ENCODE measurements around the gene NIT1.

Gene NIT1

GRCh38 chr1:161074676-161075368, 43.1 kb upstream of the NIT1 start:
- no peaks in the 10 kb centered on the region for H3K4me1 ChIP-seq (ENCODE audit: control insufficient read depth, insufficient read depth, low read length)
- H3K9me3 ChIP-seq (ENCODE audit: control insufficient read depth, insufficient read depth, low read length): no peaks in the 10 kb centered on the region
- no peaks in the 10 kb centered on the region for H3K36me3 ChIP-seq (ENCODE audit: control insufficient read depth, insufficient read depth, low read length)
- no CpG with 5 or more reads among the region's 12 CpGs for WGBS (ENCODE audit: insufficient coverage, insufficient read length)
- no peaks in the 10 kb centered on the region for H3K27me3 ChIP-seq (ENCODE audit: control insufficient read depth, insufficient read depth, low read length)
- H3K4me3 ChIP-seq (ENCODE audit: low read length): no peak overlapping the region
- DNase-seq (ENCODE audit: low read depth, low spot score): no peak
- H3K27ac ChIP-seq (ENCODE audit: low read length): no peak overlapping the region

DNA sequence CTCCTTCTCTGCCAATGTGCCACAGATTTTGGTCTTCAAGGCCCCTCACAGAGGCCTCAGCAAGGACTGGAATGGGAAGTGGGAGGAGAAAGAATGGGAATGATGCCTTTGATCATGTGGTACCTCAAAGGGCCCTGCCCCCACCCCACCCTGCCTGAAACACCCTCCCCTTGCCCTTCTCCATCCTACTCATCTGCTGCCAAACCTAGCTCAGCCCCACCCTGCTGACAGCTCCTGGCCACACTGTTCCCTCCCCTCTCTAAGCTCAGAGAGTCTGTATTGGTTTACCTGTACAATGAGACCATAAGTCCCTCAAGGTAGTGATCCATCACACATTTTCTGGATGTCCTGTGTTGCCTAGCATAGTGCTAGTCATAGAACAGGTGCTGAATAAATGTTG, 41.5 kb upstream of the NIT1 start:
- H3K27ac ChIP-seq (ENCODE audit: low read length): no peak overlapping the region
- H3K9me3 ChIP-seq (ENCODE audit: control insufficient read depth, insufficient read depth, low read length): no peaks in the 10 kb centered on the region
- no peak for DNase-seq (ENCODE audit: low read depth, low spot score)
- H3K27me3 ChIP-seq (ENCODE audit: control insufficient read depth, insufficient read depth, low read length): no peaks in the 10 kb centered on the region
- no peaks in the 10 kb centered on the region for H3K36me3 ChIP-seq (ENCODE audit: control insufficient read depth, insufficient read depth, low read length)
- H3K4me3 ChIP-seq (ENCODE audit: low read length): no peak overlapping the region
- no peaks in the 10 kb centered on the region for H3K4me1 ChIP-seq (ENCODE audit: control insufficient read depth, insufficient read depth, low read length)

GRCh38 chr1:161077426-161077825, 40.5 kb upstream of the NIT1 start:
- no peaks in the 10 kb centered on the region for H3K36me3 ChIP-seq (ENCODE audit: control insufficient read depth, insufficient read depth, low read length)
- H3K4me1 ChIP-seq (ENCODE audit: control insufficient read depth, insufficient read depth, low read length): no peaks in the 10 kb centered on the region
- WGBS (ENCODE audit: insufficient coverage, insufficient read length): no CpG with 5 or more reads among the region's 9 CpGs
- no peaks in the 10 kb centered on the region for H3K27me3 ChIP-seq (ENCODE audit: control insufficient read depth, insufficient read depth, low read length)
- H3K9me3 ChIP-seq (ENCODE audit: control insufficient read depth, insufficient read depth, low read length): no peaks in the 10 kb centered on the region
- no peak overlapping the region for H3K4me3 ChIP-seq (ENCODE audit: low read length)
- H3K27ac ChIP-seq (ENCODE audit: low read length): no peak overlapping the region
- DNase-seq (ENCODE audit: low read depth, low spot score): no peak

DNA sequence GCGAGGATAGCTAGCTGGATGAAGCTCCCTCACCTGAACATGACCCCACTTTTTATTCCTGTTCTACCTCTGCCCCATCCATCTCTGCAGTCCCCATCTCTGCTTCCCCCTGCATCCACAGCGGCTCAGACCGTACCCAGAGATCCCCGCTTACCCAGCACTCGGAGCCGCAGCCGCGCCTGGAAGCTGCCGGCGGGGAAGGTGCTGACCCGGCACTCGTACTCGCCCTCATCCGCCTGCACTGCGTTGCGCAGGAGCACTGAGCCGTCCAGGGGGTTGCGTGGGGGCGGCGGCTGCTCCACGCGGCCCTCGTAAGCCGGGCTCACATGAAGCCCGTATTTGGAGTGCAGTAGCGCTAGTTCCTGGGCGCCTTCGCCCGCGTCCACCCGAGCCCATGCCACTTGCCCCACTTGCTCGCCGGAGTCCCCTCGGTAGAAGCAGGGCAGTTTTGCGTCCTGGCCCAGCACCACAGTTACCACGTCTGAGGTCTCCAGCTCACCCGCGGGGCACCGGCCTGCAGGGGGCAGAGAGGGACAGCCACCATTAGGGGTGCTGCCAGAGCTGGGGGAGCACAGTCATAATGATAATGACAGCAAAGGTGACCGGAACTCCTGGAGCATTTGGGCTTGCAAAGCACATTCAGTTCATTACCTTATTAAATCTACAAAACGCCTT, 38.3 kb upstream of the NIT1 start:
- H3K4me3 ChIP-seq (ENCODE audit: low read length): no peak overlapping the region
- no CpG with 5 or more reads among the region's 41 CpGs for WGBS (ENCODE audit: insufficient coverage, insufficient read length)
- no peaks in the 10 kb centered on the region for H3K36me3 ChIP-seq (ENCODE audit: control insufficient read depth, insufficient read depth, low read length)
- H3K4me1 ChIP-seq (ENCODE audit: control insufficient read depth, insufficient read depth, low read length): no peaks in the 10 kb centered on the region
- H3K9me3 ChIP-seq (ENCODE audit: control insufficient read depth, insufficient read depth, low read length): no peaks in the 10 kb centered on the region
- no peak overlapping the region for H3K27ac ChIP-seq (ENCODE audit: low read length)
- no peak for DNase-seq (ENCODE audit: low read depth, low spot score)
- no peaks in the 10 kb centered on the region for H3K27me3 ChIP-seq (ENCODE audit: control insufficient read depth, insufficient read depth, low read length)

DNA sequence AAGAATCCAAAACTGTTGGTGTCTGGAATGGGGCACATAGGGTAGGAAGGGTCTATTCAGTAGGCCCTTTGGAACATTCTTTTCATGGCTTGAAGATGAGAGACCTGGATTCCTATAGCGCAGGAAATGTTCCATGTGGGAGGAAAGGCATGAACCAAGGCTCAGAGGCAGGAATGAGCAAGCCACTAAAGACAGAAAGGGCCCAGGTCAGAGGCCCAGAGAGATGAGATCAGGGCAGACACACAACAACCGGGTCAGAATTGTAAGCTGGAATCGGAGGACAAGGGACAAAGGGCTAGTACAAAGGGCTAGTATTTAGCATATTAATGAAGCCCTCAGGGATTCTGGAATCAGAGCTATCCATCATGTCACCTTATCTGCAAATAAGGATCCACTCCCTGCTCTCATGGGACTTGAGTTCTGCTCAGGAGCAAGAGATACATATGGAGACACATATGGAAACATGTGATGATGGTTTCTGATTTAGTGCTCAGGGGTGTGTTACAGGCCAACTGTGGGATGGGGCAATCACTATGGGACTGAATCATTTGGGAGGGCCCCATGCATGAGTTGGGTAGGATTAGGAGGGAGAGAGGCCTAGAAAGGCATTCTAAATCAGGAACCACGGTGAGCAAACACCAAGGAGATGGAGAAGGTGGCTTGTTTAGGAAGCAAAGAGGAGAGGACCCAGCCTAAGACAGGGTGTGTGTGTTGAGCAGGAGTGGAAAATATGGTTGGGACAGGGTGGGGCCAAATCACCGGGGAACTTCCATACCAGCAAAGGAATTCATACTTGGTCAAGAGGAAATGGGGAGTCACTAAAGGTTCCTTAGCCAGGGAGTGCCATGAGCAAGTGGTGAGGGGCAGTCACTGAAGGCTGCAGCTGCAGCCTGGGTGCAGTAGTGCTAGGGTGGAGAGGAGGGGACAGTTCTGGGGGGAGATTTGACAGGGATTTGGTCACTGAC, 37.2 kb upstream of the NIT1 start:
- Histone ChIP-seq H3K4me1 (ENCODE audit: control insufficient read depth, insufficient read depth, low read length) (no peaks in the 10 kb centered on the region), H3K27ac (ENCODE audit: low read length) (no peak overlapping the region), H3K27me3 (ENCODE audit: control insufficient read depth, insufficient read depth, low read length) (no peaks in the 10 kb centered on the region), H3K4me3 (ENCODE audit: low read length) (no peak overlapping the region), H3K36me3 (ENCODE audit: control insufficient read depth, insufficient read depth, low read length) (no peaks in the 10 kb centered on the region), H3K9me3 (ENCODE audit: control insufficient read depth, insufficient read depth, low read length) (no peaks in the 10 kb centered on the region)
- no CpG with 5 or more reads among the region's 5 CpGs for WGBS (ENCODE audit: insufficient coverage, insufficient read length)
- no peak for DNase-seq (ENCODE audit: low read depth, low spot score)

DNA sequence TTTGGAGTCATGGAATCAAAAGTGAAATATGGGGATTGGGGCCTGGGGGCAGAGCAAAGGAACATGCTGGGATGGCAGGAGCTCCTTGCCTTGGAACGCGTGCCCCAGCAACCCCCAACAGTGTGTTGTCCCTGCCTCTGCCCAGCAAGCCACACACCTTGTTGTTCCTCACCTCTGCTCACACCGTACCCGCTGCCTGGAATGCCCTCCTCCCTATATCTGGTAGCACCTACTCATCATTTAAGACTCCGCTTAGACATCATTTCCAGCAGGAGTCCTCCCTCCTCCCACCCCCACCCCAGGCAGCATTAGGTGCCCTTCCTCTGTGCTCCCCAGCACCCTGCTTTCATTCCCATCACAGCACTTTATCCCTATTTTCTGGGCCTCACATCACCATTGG, 36.4 kb upstream of the NIT1 start:
- DNase-seq (ENCODE audit: low read depth, low spot score): no peak
- Histone ChIP-seq H3K4me1 (ENCODE audit: control insufficient read depth, insufficient read depth, low read length) (no peaks in the 10 kb centered on the region), H3K27me3 (ENCODE audit: control insufficient read depth, insufficient read depth, low read length) (no peaks in the 10 kb centered on the region), H3K27ac (ENCODE audit: low read length) (no peak overlapping the region), H3K36me3 (ENCODE audit: control insufficient read depth, insufficient read depth, low read length) (no peaks in the 10 kb centered on the region), H3K4me3 (ENCODE audit: low read length) (no peak overlapping the region), H3K9me3 (ENCODE audit: control insufficient read depth, insufficient read depth, low read length) (no peaks in the 10 kb centered on the region)
- no CpG with 5 or more reads among the region's 5 CpGs for WGBS (ENCODE audit: insufficient coverage, insufficient read length)

DNA sequence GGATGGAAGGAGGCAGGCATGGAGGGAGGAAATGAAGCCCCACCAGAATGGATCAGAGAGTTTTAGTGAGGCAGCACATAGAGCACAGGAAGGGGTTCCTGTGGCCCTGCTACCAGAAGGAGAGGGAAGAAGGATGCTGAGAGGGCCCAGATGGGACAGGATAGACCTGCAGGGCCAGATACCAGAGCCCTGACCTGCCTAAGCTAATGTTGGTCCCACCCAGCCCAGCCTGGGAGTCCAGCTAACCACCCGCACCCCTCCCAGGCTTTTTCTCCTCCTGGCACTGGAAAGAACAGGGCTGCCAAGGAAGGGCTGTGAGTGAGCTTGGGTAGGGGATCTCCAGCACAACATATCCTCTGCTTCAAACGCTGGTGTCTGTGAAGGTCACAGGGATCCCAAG, 35.4 kb upstream of the NIT1 start:
- H3K4me1 ChIP-seq (ENCODE audit: control insufficient read depth, insufficient read depth, low read length): no peaks in the 10 kb centered on the region
- no peak for DNase-seq (ENCODE audit: low read depth, low spot score)
- no peaks in the 10 kb centered on the region for H3K9me3 ChIP-seq (ENCODE audit: control insufficient read depth, insufficient read depth, low read length)
- no peaks in the 10 kb centered on the region for H3K27me3 ChIP-seq (ENCODE audit: control insufficient read depth, insufficient read depth, low read length)
- H3K36me3 ChIP-seq (ENCODE audit: control insufficient read depth, insufficient read depth, low read length): no peaks in the 10 kb centered on the region
- WGBS (ENCODE audit: insufficient coverage, insufficient read length): no CpG with 5 or more reads among the region's 2 CpGs
- no peak overlapping the region for H3K27ac ChIP-seq (ENCODE audit: low read length)
- no peak overlapping the region for H3K4me3 ChIP-seq (ENCODE audit: low read length)

- H3K36me3 ChIP-seq (ENCODE audit: control insufficient read depth, insufficient read depth, low read length): no peaks in the 10 kb centered on the region
- no peaks in the 10 kb centered on the region for H3K4me1 ChIP-seq (ENCODE audit: control insufficient read depth, insufficient read depth, low read length)
- no peak for DNase-seq (ENCODE audit: low read depth, low spot score)
- H3K27me3 ChIP-seq (ENCODE audit: control insufficient read depth, insufficient read depth, low read length): no peaks in the 10 kb centered on the region
- no peak overlapping the region for H3K27ac ChIP-seq (ENCODE audit: low read length)
- no CpG with 5 or more reads among the region's 8 CpGs for WGBS (ENCODE audit: insufficient coverage, insufficient read length)
- no peak overlapping the region for H3K4me3 ChIP-seq (ENCODE audit: low read length)
- no peaks in the 10 kb centered on the region for H3K9me3 ChIP-seq (ENCODE audit: control insufficient read depth, insufficient read depth, low read length)
These were observed 34.7 kb upstream of the NIT1 start for GRCh38 chr1:161082996-161083747.

- WGBS (ENCODE audit: insufficient coverage, insufficient read length): no CpG with 5 or more reads among the region's 10 CpGs
- H3K27me3 ChIP-seq (ENCODE audit: control insufficient read depth, insufficient read depth, low read length): no peaks in the 10 kb centered on the region
- H3K4me1 ChIP-seq (ENCODE audit: control insufficient read depth, insufficient read depth, low read length): 0 out of 2 replicates have a peak, but pooled peaks cover under 1% of the 10 kb centered on the region
- H3K4me3 ChIP-seq (ENCODE audit: low read length): no peak overlapping the region
- H3K9me3 ChIP-seq (ENCODE audit: control insufficient read depth, insufficient read depth, low read length): no peaks in the 10 kb centered on the region
- no peak overlapping the region for H3K27ac ChIP-seq (ENCODE audit: low read length)
- no peaks in the 10 kb centered on the region for H3K36me3 ChIP-seq (ENCODE audit: control insufficient read depth, insufficient read depth, low read length)
- DNase-seq (ENCODE audit: low read depth, low spot score): no peak
These were observed 33.9 kb upstream of the NIT1 start for GRCh38 chr1:161083748-161084596.

All from iPS DF 6.9 (cell line).